ENCODE results near the gene HNMT. TPM values are rescaled to one million over a fixed set of nuclear protein-coding genes. Genes with fewer than 3 reads are reported as not detected.
"Not testable (repeated sequence)": the region's sequence is repeated elsewhere in the genome, so short reads cannot be mapped to it uniquely, and the experiment has no call there.

Gene HNMT
- polyA plus RNA-seq, 4 donors = 60.8 to 72.6 (median 64.1) TPM

- no peak for DNase-seq (ENCODE audit: low read depth in 4 of 4, low spot score in 3 of 4)
Measured at GRCh38 chr2:138037090-138037489, 72.8 kb downstream of the HNMT start.

- no peak for DNase-seq (ENCODE audit: low read depth in 4 of 4, low spot score in 3 of 4)
Measured at GRCh38 chr2:138040616-138041015, 76.3 kb downstream of the HNMT start.

- DNase-seq (ENCODE audit: low read depth in 4 of 4, low spot score in 3 of 4) = no peak
Measured at GRCh38 chr2:138042311-138042710, 78.0 kb downstream of the HNMT start.

GRCh38 chr2:138043588-138043987 is 79.3 kb downstream of the HNMT start:
- not testable (repeated sequence) for DNase-seq (ENCODE audit: low read depth in 4 of 4, low spot score in 3 of 4)

GRCh38 chr2:138058427-138058826 is 94.2 kb downstream of the HNMT start:
- no peak for DNase-seq (ENCODE audit: low read depth in 4 of 4, low spot score in 3 of 4)

GRCh38 chr2:138059487-138060300 is 95.4 kb downstream of the HNMT start:
- DNase-seq (ENCODE audit: low read depth in 4 of 4, low spot score in 3 of 4) = no peak

- no peak for DNase-seq (ENCODE audit: low read depth in 4 of 4, low spot score in 3 of 4)
Measured at GRCh38 chr2:138060301-138060635, 96.0 kb downstream of the HNMT start.

- no peak for DNase-seq (ENCODE audit: low read depth in 4 of 4, low spot score in 3 of 4)
Measured at GRCh38 chr2:138061961-138062360, 97.7 kb downstream of the HNMT start.

GRCh38 chr2:138063181-138063580 is 98.9 kb downstream of the HNMT start:
- no peak for DNase-seq (ENCODE audit: low read depth in 4 of 4, low spot score in 3 of 4)
